PC-3 (cell line): Measurements from ENCODE around the gene APBB2. TPM values are rescaled to one million over a fixed set of nuclear protein-coding genes. Genes with fewer than 3 reads are reported as not detected.

Experiments used
- ATAC-seq: fragments of 200-7000 bp; cut with Tn5 transposase; 2 replicates; pipeline ENCODE4 v1.9.1; 2020; ENCODE audit warnings: mild to moderate bottlenecking, moderate library complexity
- BruUV-seq: library from RNA; stranded (reverse); fragments of 400-500 nt; replicated peaks from 2 replicates; lab custom pipeline; 2021; lab: Mats Ljungman, UMichigan
- CTCF ChIA-PET: fragments of 300-600 bp; sonication (Branson Sonifier 250); formaldehyde crosslinking; loops from one replicate; lab custom pipeline; 2022; ENCODE audit warnings: antibody characterized with exemption; lab: Charles Lee
- POLR2A ChIA-PET: fragments of 300-600 bp; sonication (Branson Sonifier 250); formaldehyde crosslinking; loops from one replicate; lab custom pipeline; 2022; ENCODE audit warnings: antibody characterized with exemption; ENCODE audit not compliant: unreplicated experiment; lab: Charles Lee
- DNase-seq: peaks from one replicate; pipeline ENCODE4 v3.0.0-alpha.2; 2015
- H2AFZ ChIP-seq: fragments of 300-600 bp; sonication (generic); 2 replicates; pipeline ENCODE4 v1.6.0; 2016; ENCODE audit warnings: antibody characterized with exemption, low read length
- H3F3A ChIP-seq: fragments of 300-600 bp; sonication (generic); one replicate; pipeline ENCODE4 v1.6.0; 2017; ENCODE audit warnings: antibody characterized with exemption, low read length, control low read depth, mild to moderate bottlenecking; ENCODE audit not compliant: unreplicated experiment
- H3K27ac ChIP-seq: fragments of 300-600 bp; sonication (generic); 2 replicates; pipeline ENCODE4 v1.5.1; 2016; ENCODE audit warnings: mild to moderate bottlenecking, low read length
- H3K27me3 ChIP-seq: fragments of 300-600 bp; sonication (generic); 2 replicates; pipeline ENCODE4 v1.6.1; 2016; ENCODE audit warnings: low read length, mixed read lengths
- H3K36me3 ChIP-seq: fragments of 300-600 bp; sonication (generic); 2 replicates; pipeline ENCODE4 v1.6.1; 2016; ENCODE audit warnings: low read depth, mixed run types, low read length, mixed read lengths
- H3K4me1 ChIP-seq: fragments of 300-600 bp; sonication (generic); 2 replicates; pipeline ENCODE4 v1.5.1; 2016; ENCODE audit warnings: low read length; ENCODE audit not compliant: insufficient read depth
- H3K4me2 ChIP-seq: fragments of 300-600 bp; sonication (generic); 2 replicates; pipeline ENCODE4 v1.6.0; 2016; ENCODE audit warnings: low read length
- H3K4me3 ChIP-seq: fragments of 300-600 bp; sonication (generic); 2 replicates; pipeline ENCODE4 v1.5.1; 2016; ENCODE audit warnings: mild to moderate bottlenecking, low read length, mixed read lengths
- H3K79me2 ChIP-seq: fragments of 300-600 bp; sonication (generic); 2 replicates; pipeline ENCODE4 v1.6.1; 2017; ENCODE audit warnings: low read length, mixed read lengths
- H3K9ac ChIP-seq: fragments of 300-600 bp; sonication (generic); 2 replicates; pipeline ENCODE4 v1.6.0; 2016; ENCODE audit warnings: mild to moderate bottlenecking, low read length
- H3K9me2 ChIP-seq: fragments of 300-600 bp; sonication (generic); replicated peaks from 2 replicates; pipeline ENCODE4 v1.6.1; 2016; ENCODE audit warnings: mixed run types, low read length, mixed read lengths
- H3K9me3 ChIP-seq: fragments of 300-600 bp; sonication (generic); 2 replicates; pipeline ENCODE4 v1.6.1; 2016; ENCODE audit warnings: low read length, mixed read lengths
- H4K20me1 ChIP-seq: fragments of 300-600 bp; sonication (generic); 2 replicates; pipeline ENCODE4 v1.6.1; 2016; ENCODE audit warnings: low read length, mixed read lengths
- CTCF ChIP-seq: fragments of 300-600 bp; sonication (generic); conservative IDR thresholded peaks from 2 replicates; pipeline ENCODE4 v1.5.1; 2017; ENCODE audit warnings: antibody characterized with exemption, low read depth, mild to moderate bottlenecking, low read length
- EZH2 ChIP-seq: fragments of 300-600 bp; sonication (generic); IDR thresholded peaks from one replicate; pipeline ENCODE4 v1.6.1; 2017; ENCODE audit warnings: antibody characterized with exemption, mild to moderate bottlenecking, low read length; ENCODE audit not compliant: unreplicated experiment
- EZH2phosphoT487 ChIP-seq: fragments of 300-600 bp; sonication (generic); IDR thresholded peaks from 2 replicates; pipeline ENCODE4 v1.6.1; 2018; ENCODE audit warnings: mild to moderate bottlenecking, antibody characterized with exemption, low read length, borderline replicate concordance
- intact Hi-C: fragments of 100-400 bp; cut with micrococcal nuclease; formaldehyde crosslinking; loops from 2 replicates; pipeline ENCODE4 v1.9.0; 2023
- total RNA-seq: library from RNA; depleted of rRNA; stranded (reverse); fragments of >200 nt; gene quantifications from 2 replicates; pipeline ENCODE4 v1.2.3, GENCODE V29; 2014

APBB2 gene
- total RNA-seq, 1 experiment from 2014 or later: 24.7 TPM

DNA sequence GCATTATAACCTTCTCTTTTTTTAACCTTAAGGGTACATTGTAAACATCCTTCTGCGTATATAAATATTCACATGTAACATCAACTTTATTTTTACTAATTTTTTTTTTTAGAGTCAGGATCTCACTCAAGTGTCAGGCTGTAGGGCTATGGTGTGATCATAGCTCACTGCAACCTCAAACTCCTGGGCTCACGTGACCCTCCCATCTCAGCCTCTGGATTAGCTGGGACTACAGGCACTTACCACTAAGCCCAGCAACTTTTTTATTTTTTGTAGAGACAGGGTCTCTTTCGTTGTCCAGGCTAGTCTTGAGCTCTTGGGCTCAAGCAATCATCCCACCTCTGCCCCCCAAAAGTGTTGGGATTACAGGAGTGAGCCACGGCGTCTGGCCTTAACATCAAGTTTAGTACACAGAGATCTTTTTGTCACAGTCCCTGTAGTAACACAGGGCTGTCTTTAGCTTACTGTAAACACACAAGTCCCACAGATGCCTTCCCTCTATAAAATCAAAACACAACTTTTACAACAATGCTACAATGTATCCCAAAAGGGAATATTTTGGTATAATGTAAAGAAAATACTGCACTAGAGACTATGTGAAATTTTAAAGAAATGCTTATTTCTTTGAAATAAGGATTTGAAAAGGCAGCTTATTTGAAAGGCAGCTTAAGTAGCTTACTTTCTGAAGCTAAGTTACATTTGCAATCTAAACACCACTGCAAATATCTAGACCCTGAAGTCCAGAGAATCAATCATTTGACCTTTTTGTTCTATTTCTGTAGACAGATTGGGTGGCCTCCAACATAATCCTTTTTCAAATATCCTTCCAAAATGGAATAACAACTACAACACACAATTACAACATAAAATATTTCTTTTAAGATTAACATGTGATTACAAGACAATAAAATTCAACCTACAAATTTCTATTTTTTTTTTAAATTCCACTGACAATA, 116.0 kb downstream of the APBB2 start:
- H3K36me3 ChIP-seq: no peaks in the 10 kb centered on the region
- H3K9ac ChIP-seq: no peak overlapping the region
- H3K9me2 ChIP-seq: no peaks in the 10 kb centered on the region
- no peaks in the 10 kb centered on the region for H3K4me1 ChIP-seq
- no peak for TF ChIP-seq CTCF
- intact Hi-C loops: no loop called here
- H3K27me3 ChIP-seq: no peaks in the 10 kb centered on the region
- ChIA-PET CTCF (interaction anchor here (0.6 kb wide), 1 partner anchor 54 kb away, joined by 3 read pairs; no protein-coding TSS in a partner anchor), POLR2A (interaction anchor here (0.6 kb wide), 1 partner anchor 14 kb away, joined by 4 read pairs; no protein-coding TSS in a partner anchor)
- no peaks in the 10 kb centered on the region for H4K20me1 ChIP-seq
- H3K4me2 ChIP-seq: no peak overlapping the region
- no peak overlapping the region for H3K4me3 ChIP-seq
- no peak for DNase-seq
- H2AFZ ChIP-seq: no peak overlapping the region
- H3K79me2 ChIP-seq: no peaks in the 10 kb centered on the region
- no peak for ATAC-seq
- no peaks in the 10 kb centered on the region for H3F3A ChIP-seq
- H3K27ac ChIP-seq: no peak overlapping the region
- BruUV-seq: no TSS peak
- no peaks in the 10 kb centered on the region for H3K9me3 ChIP-seq

DNA sequence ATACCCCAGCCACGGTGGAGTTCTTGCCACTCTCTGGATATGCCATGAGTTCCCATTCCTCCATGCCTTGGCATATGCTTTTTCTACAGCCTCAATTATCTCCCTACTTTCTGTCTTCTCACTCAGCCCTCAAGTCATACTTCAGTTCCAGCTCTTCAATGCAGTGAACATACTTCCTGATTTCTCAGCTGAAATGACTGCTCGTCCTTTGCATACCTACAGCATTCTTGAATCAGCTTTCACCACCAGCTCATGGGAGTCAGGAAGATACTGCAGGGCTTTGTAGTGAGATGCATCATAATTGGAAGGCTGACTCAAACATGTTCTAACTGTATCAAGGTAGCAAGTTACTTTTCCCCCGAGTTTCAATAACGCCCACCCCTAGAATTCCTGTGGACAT, 118.4 kb downstream of the APBB2 start:
- ChIA-PET POLR2A (no interaction called here), CTCF (no interaction called here)
- no peaks in the 10 kb centered on the region for H3K9me3 ChIP-seq
- no peak for TF ChIP-seq CTCF
- no peaks in the 10 kb centered on the region for H3K4me1 ChIP-seq
- H3K4me2 ChIP-seq: no peak overlapping the region
- no peak for DNase-seq
- no peak overlapping the region for H3K9ac ChIP-seq
- intact Hi-C loops: no loop called here
- H3K27ac ChIP-seq: no peak overlapping the region
- no peaks in the 10 kb centered on the region for H3F3A ChIP-seq
- BruUV-seq: no TSS peak
- H3K79me2 ChIP-seq: no peaks in the 10 kb centered on the region
- no peaks in the 10 kb centered on the region for H3K36me3 ChIP-seq
- H3K4me3 ChIP-seq: no peak overlapping the region
- H2AFZ ChIP-seq: no peak overlapping the region
- no peaks in the 10 kb centered on the region for H4K20me1 ChIP-seq
- H3K27me3 ChIP-seq: no peaks in the 10 kb centered on the region
- ATAC-seq: no peak
- H3K9me2 ChIP-seq: no peaks in the 10 kb centered on the region

DNA sequence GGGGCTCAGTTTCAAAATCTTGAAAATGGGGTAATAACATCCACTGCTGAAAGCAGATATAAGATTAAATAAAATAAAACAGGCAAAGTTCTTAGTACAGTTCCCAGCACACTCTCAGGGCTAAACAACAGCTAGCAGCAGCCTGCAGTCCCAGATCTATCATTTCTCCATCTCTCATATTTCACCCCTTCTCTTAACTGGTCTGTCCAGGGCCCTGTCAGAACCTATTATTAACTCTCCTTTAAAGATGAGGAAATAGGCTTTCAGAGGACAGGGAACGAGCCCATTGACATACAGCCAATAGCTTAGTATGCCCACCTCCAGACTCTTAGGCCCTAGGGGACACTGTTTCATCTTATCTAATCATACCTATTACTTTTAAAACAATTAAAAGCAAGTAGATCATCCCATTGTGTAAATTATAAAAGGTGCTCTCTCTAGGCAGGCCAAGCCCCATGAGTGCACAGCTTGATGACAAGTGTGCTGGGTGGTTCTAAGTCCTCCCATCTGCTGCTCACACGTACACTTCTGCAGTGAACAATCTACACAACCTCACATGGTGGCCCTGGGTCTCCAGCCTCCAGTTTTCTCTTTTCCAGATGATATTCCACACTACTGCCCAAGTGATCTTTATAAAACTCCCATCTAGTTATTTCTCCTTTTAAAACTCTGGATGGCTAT, 119.0 kb downstream of the APBB2 start:
- POLR2A ChIA-PET: no interaction called here
- no peak for ATAC-seq
- Histone ChIP-seq H3K27me3 (no peaks in the 10 kb centered on the region), H3K4me1 (no peaks in the 10 kb centered on the region), H2AFZ (no peak overlapping the region), H3F3A (no peaks in the 10 kb centered on the region), H3K36me3 (no peaks in the 10 kb centered on the region), H3K4me3 (no peak overlapping the region), H3K9me3 (no peaks in the 10 kb centered on the region), H3K27ac (no peak overlapping the region), H4K20me1 (no peaks in the 10 kb centered on the region), H3K79me2 (no peaks in the 10 kb centered on the region), H3K4me2 (no peak overlapping the region), H3K9me2 (no peaks in the 10 kb centered on the region), H3K9ac (no peak overlapping the region)
- intact Hi-C loops: no loop called here
- BruUV-seq: no TSS peak
- CTCF ChIA-PET: no interaction called here
- no peak for TF ChIP-seq EZH2
- no peak for TF ChIP-seq EZH2phosphoT487
- TF ChIP-seq CTCF: no peak
- no peak for DNase-seq
